Stimulated activated CD4-positive, alpha-beta T cell treated with anti-CD3 and anti-CD28 coated beads, Interleukin-1b, Interleukin-23, amount 100 ng/mL, for 1 hour (primary cell): ENCODE data around the gene GNG7.
"Not testable (repeated sequence)": the region's sequence is repeated elsewhere in the genome, so short reads cannot be mapped to it uniquely, and the experiment has no call there.

Experiments used
- DNase-seq, 2 donors: peaks; one replicate each; pipeline ENCODE4 v3.0.0-alpha.2; 2020; ENCODE audit warnings: low read depth in 2 of 2

The GNG7 gene

GRCh38 chr19:2464389-2464788, 238.1 kb downstream of the GNG7 start:
- DNase-seq: no peak

GRCh38 chr19:2463694-2464093, 238.8 kb downstream of the GNG7 start:
- not testable (repeated sequence) for DNase-seq

- no peak for DNase-seq
Observed at GRCh38 chr19:2462635-2463421, 239.7 kb downstream of the GNG7 start.

GRCh38 chr19:2461751-2462634, 240.5 kb downstream of the GNG7 start:
- peak in 1 of 2 donors; percentile 49 for DNase-seq
